Type B pancreatic cell (in vitro differentiated cells): ENCODE data around the gene MND1. TPM values are rescaled to one million over a fixed set of nuclear protein-coding genes. Genes with fewer than 3 reads are reported as not detected.
"Not testable (repeated sequence)": the region's sequence is repeated elsewhere in the genome, so short reads cannot be mapped to it uniquely, and the experiment has no call there.

Experiments used
- DNase-seq: peaks from one replicate; pipeline ENCODE4 v3.0.0; 2021; ENCODE audit warnings: mixed read lengths; ENCODE audit not compliant: unreplicated experiment; ENCODE audit errors: extremely low spot score
- H3K27ac Mint-ChIP-seq: 2 replicates; pipeline ENCODE4 v1.8.0; 2021; ENCODE audit warnings: mild to moderate bottlenecking, mixed read lengths
- H3K27me3 Mint-ChIP-seq: 2 replicates; pipeline ENCODE4 v1.8.0; 2021; ENCODE audit warnings: mixed read lengths
- H3K36me3 Mint-ChIP-seq: 2 replicates; pipeline ENCODE4 v1.8.0; 2021; ENCODE audit warnings: mixed read lengths
- H3K4me1 Mint-ChIP-seq: one replicate; pipeline ENCODE4 v1.8.0; 2021; ENCODE audit warnings: mixed read lengths; ENCODE audit not compliant: unreplicated experiment
- H3K4me3 Mint-ChIP-seq: 2 replicates; pipeline ENCODE4 v1.8.0; 2021; ENCODE audit warnings: mild to moderate bottlenecking, mixed read lengths
- H3K9me3 Mint-ChIP-seq: 2 replicates; pipeline ENCODE4 v1.8.0; 2021; ENCODE audit warnings: mixed read lengths
- total RNA-seq: library from RNA; stranded (reverse); gene quantifications from 2 replicates; pipeline ENCODE4 v1.2.1, GENCODE V29; 2021; ENCODE audit warnings: low replicate concordance
- TF ChIP-seq, protein P1 (sequence below): fragments of 200-600 bp; sonication (generic); conservative IDR thresholded peaks from 2 replicates; pipeline ENCODE4 v1.5.0; 2021; ENCODE audit warnings: antibody characterized with exemption, mild to moderate bottlenecking

Gene MND1
- total RNA-seq, 1 donor from 2014 or later = 15.2 TPM

DNA sequence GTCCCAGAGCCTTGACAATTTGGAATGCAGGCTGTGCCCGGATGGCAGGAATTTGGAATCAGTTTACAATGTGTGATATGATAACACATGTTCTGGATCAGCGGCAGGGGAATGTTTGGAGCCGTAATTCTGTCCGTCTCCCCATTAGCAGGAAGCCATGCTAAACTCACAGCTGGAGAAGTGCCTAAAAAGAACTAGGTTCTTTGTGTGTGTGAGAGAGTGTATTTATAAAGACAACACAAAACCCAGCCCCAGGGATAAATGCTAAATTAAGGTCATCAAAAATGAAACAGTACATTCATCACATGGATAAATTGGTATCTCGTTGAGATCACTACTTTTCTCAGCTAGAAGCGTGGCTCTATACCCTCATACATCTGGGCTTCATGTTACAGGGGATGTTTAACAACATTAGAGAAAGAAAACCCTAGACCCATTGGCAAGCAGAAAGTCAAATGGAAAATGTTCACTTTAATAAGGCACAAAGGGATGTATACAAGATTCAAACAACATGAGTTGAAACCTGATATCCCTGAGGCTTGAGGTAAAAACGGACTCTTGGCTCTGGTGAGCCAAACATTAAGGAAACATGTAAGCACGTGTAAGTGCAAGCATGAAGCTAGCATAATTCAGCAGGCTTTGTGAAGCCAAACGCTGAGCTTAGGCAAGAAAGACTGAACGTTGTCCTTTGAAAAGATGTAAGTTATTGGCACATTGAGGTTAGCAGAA lies 103.7 kb downstream of the MND1 start:
- Mint-ChIP-seq H3K27ac (peak overlapping the region; percentile 56), H3K27me3 (peaks cover 16% of the 10 kb centered on the region), H3K4me3 (peak overlapping the region; percentile 54), H3K36me3 (no peaks in the 10 kb centered on the region), H3K4me1 (peaks cover 41% of the 10 kb centered on the region), H3K9me3 (peaks cover 4% of the 10 kb centered on the region)
- TF ChIP-seq, protein P1, sequence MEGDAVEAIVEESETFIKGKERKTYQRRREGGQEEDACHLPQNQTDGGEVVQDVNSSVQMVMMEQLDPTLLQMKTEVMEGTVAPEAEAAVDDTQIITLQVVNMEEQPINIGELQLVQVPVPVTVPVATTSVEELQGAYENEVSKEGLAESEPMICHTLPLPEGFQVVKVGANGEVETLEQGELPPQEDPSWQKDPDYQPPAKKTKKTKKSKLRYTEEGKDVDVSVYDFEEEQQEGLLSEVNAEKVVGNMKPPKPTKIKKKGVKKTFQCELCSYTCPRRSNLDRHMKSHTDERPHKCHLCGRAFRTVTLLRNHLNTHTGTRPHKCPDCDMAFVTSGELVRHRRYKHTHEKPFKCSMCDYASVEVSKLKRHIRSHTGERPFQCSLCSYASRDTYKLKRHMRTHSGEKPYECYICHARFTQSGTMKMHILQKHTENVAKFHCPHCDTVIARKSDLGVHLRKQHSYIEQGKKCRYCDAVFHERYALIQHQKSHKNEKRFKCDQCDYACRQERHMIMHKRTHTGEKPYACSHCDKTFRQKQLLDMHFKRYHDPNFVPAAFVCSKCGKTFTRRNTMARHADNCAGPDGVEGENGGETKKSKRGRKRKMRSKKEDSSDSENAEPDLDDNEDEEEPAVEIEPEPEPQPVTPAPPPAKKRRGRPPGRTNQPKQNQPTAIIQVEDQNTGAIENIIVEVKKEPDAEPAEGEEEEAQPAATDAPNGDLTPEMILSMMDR = no peak
- no peak for DNase-seq

DNA sequence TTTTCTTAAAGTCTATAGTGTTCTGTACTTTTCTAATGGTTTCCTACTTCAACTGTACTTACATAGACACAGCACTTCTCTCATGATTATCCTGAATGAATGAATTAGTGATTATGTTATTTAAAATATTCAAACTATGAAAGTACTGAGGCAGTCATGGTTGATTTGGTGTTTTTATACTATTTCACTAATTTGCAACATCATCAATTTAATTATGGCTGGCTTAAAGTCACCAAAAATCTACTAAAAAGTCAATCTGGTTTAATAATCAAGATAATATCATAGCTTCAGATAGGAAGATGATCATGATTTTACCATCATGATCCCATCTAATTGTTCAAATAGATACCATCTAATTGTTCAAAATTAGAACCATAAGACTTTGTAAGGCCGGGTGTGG lies 104.8 kb downstream of the MND1 start:
- peaks cover 16% of the 10 kb centered on the region for H3K27me3 Mint-ChIP-seq
- TF ChIP-seq, protein P1 = no peak

DNA sequence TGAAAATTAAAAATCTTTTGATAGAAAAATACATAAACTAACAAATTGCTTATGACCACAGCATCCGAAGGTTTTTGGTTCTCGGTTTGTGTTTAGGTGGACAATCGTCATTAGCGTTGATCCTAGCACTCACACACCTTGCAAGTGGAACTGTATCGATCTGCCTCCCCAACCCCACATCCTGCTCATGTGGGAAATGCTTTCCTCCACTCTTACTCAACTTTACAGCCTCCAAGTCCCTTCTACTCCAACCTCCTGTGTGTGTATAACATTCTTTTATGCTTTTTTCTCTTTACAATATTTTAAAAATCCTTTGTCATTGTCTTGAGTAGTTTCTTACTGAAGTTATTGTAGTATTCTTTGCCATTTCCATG lies 106.0 kb downstream of the MND1 start:
- peaks cover 4% of the 10 kb centered on the region for H3K9me3 Mint-ChIP-seq

More for the DNA sequence above, 104.8 kb downstream of the MND1 start:
- DNase-seq = no peak
- Mint-ChIP-seq H3K9me3 (peaks cover 4% of the 10 kb centered on the region), H3K36me3 (no peaks in the 10 kb centered on the region), H3K27ac (no peak overlapping the region), H3K4me3 (no peak overlapping the region), H3K4me1 (peaks cover 41% of the 10 kb centered on the region)

DNA sequence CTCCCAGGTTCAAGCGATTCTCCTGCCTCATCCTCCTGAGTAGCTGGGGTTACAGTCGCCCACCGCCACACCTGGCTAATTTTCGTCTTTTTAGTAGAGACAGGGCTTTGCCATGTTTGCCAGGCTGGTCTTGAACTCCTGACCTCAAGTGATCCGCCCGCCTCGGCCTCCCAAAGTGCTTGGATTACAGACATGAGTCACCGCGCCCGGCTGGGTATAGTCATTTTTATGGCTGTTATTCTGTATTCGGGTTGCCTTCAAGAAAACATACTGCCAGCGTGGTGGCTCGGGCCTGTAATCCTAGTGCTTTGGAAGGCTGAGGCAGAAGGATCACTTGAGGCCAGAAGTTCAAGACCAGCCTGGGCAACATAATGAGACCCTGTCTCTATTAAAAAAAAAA lies 106.7 kb downstream of the MND1 start:
- H3K4me3 Mint-ChIP-seq, H3K27ac Mint-ChIP-seq, H3K36me3 Mint-ChIP-seq, DNase-seq, H3K9me3 Mint-ChIP-seq: not testable (repeated sequence)
- Mint-ChIP-seq H3K4me1 (peaks cover 41% of the 10 kb centered on the region), H3K27me3 (peaks cover 16% of the 10 kb centered on the region)

More for the DNA sequence above, 106.0 kb downstream of the MND1 start:
- Mint-ChIP-seq H3K27me3 (peaks cover 16% of the 10 kb centered on the region), H3K4me1 (peaks cover 41% of the 10 kb centered on the region), H3K4me3 (no peak overlapping the region), H3K36me3 (no peaks in the 10 kb centered on the region), H3K27ac (no peak overlapping the region)
- no peak for DNase-seq
- TF ChIP-seq, protein P1 = no peak

DNA sequence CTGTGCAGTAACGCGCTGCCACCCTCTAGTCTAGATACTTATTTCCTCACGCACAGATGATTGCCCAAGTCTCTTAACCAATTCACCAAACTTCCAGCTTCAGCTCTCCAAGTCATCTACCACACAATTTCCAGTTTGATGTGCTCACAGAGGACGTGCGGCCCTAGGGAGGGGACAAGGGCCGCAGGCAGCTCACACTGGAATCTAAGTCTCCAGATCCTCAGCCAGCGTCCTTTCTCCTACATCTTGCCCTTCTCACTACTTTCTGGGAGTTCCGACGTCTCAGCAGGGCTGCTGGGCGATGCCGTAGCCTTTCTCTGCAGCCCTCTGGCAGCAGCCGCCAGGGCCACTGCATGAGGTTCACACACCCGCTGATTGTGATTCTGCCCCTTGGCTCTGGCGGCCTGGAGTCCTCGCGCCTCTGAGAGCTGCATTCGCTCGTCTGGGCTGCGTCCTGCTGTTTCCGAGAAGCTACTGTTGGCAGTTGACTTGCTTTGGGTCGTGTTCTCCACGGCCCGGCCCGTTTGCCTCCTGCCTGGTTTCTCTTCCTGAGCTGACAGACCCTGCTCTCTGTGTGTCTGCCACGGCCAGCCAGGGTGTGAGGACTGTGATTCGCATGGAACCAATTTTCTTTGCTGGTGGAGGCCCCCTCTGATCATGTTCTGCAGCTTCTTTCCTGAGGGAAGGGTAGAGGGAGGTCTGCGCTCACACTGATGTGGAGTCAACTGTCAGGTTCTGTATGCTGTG lies 107.6 kb downstream of the MND1 start:
- DNase-seq = no peak
- Mint-ChIP-seq H3K4me3 (peak overlapping the region; percentile 13), H3K27ac (no peak overlapping the region), H3K36me3 (no peaks in the 10 kb centered on the region), H3K9me3 (peaks cover 4% of the 10 kb centered on the region), H3K4me1 (peaks cover 38% of the 10 kb centered on the region), H3K27me3 (peaks cover 16% of the 10 kb centered on the region)
- TF ChIP-seq, protein P1 = no peak

DNA sequence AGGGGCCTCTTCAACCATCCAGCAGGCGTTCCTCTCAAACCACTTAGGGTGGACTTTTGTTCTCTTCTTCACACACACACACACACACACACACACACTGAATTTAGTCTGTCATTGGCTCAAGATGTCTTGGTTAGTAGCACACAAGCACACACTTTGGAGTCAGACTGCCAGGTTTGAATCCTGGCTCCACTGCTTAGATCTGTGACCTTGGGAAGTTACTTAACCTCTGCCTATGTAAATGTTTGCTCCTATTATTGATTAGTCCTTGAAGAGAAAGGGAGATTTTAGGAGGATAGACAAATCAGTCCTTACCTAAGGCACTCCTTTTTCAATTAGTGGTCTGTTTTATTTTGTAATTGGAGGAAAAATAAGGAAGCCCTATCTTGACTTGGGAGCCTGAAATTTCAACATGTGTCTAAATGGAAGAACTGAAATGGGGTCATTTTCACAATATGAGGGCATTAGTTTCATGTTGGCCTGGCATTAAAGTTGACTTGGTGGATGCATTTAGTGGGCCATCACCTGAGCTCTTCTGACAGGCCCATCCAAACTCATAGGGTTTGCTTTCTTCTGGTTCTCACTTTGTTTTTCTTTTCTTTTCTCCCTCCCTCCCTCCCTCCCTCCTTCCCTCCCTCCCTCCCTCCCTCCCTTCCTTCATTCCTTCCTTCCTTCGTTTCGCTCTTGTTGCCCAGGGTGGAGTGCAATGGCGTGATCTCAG lies 108.3 kb downstream of the MND1 start:
- TF ChIP-seq, protein P1 = no peak
- Mint-ChIP-seq H3K27ac (no peak overlapping the region), H3K9me3 (peaks cover 4% of the 10 kb centered on the region), H3K4me1 (peaks cover 33% of the 10 kb centered on the region), H3K27me3 (peaks cover 16% of the 10 kb centered on the region), H3K36me3 (no peaks in the 10 kb centered on the region), H3K4me3 (no peak overlapping the region)
- DNase-seq = no peak
